Trophoblast cell (in vitro differentiated cells and primary cell): ENCODE measurements around the gene KIAA1549.

ENCODE experiments used
- DNase-seq, 2 donors: peaks; one replicate each; pipeline ENCODE4 v3.0.0-alpha.2; 2016
- H2AFZ ChIP-seq: 2 replicates; pipeline ENCODE4 v1.6.1; 2013; ENCODE audit warnings: low read length, moderate library complexity, mild to moderate bottlenecking; ENCODE audit not compliant: insufficient read depth, poor library complexity
- H2AK5ac ChIP-seq: 2 replicates; pipeline ENCODE4 v1.6.1; 2013; ENCODE audit warnings: mild to moderate bottlenecking, low read length
- H2BK120ac ChIP-seq: 2 replicates; pipeline ENCODE4 v1.6.1; 2013; ENCODE audit warnings: low read length, mild to moderate bottlenecking, moderate library complexity; ENCODE audit not compliant: insufficient read depth, poor library complexity
- H2BK12ac ChIP-seq: 2 replicates; pipeline ENCODE4 v1.6.1; 2013; ENCODE audit warnings: mild to moderate bottlenecking, low read length, moderate library complexity
- H2BK5ac ChIP-seq: 2 replicates; pipeline ENCODE4 v1.6.1; 2013; ENCODE audit warnings: low read length, low read depth, moderate library complexity, mild to moderate bottlenecking; ENCODE audit not compliant: poor library complexity
- H3K14ac ChIP-seq: 2 replicates; pipeline ENCODE4 v1.6.1; 2013; ENCODE audit warnings: mild to moderate bottlenecking, low read length
- H3K18ac ChIP-seq: 2 replicates; pipeline ENCODE4 v1.6.1; 2013; ENCODE audit warnings: mild to moderate bottlenecking, low read length
- H3K23ac ChIP-seq: 2 replicates; pipeline ENCODE4 v1.6.1; 2013; ENCODE audit warnings: low read length
- H3K27ac ChIP-seq: 2 replicates; pipeline ENCODE4 v1.5.1; 2013; ENCODE audit warnings: low read depth, mild to moderate bottlenecking, inconsistent platforms, low read length, moderate library complexity
- H3K27me3 ChIP-seq: 2 replicates; pipeline ENCODE4 v1.6.1; 2013; ENCODE audit warnings: inconsistent platforms, mild to moderate bottlenecking, low read length, moderate library complexity; ENCODE audit not compliant: insufficient read depth
- H3K36me3 ChIP-seq, 2 experiments: 1 replicate in 1 of 2; 2 replicates in 1 of 2; pipeline ENCODE4 v1.6.1; 2013; ENCODE audit warnings: low read length in 2 of 2, mild to moderate bottlenecking in 2 of 2, moderate library complexity in 1 of 2; ENCODE audit not compliant: insufficient read depth in 2 of 2, control insufficient read depth in 1 of 2
- H3K4ac ChIP-seq: 2 replicates; pipeline ENCODE4 v1.6.1; 2013; ENCODE audit warnings: low read depth, mild to moderate bottlenecking, low read length, moderate library complexity
- H3K4me1 ChIP-seq, 2 experiments: 1 replicate in 1 of 2; 2 replicates in 1 of 2; pipeline ENCODE4 v1.6.1; 2013; ENCODE audit warnings: low read length in 2 of 2, mild to moderate bottlenecking in 2 of 2, moderate library complexity in 1 of 2; ENCODE audit not compliant: insufficient read depth in 2 of 2, control insufficient read depth in 1 of 2
- H3K4me2 ChIP-seq: 2 replicates; pipeline ENCODE4 v1.6.1; 2013; ENCODE audit warnings: inconsistent platforms, mild to moderate bottlenecking, low read length, moderate library complexity
- H3K4me3 ChIP-seq: 2 replicates; pipeline ENCODE4 v1.5.1; 2013; ENCODE audit warnings: mild to moderate bottlenecking, low read depth, low read length, inconsistent platforms
- H3K79me1 ChIP-seq: one replicate; pipeline ENCODE4 v1.6.1; 2013; ENCODE audit warnings: low read length
- H3K79me2 ChIP-seq: 2 replicates; pipeline ENCODE4 v1.6.1; 2013; ENCODE audit warnings: low read length, mild to moderate bottlenecking; ENCODE audit not compliant: control insufficient read depth, insufficient read depth, poor library complexity
- H3K9ac ChIP-seq: 2 replicates; pipeline ENCODE4 v1.6.1; 2013; ENCODE audit warnings: mild to moderate bottlenecking, low read length
- H3K9me3 ChIP-seq: 2 replicates; pipeline ENCODE4 v1.6.1; 2013; ENCODE audit warnings: low read depth, mild to moderate bottlenecking, control low read depth, inconsistent platforms, low read length; ENCODE audit not compliant: insufficient read depth
- H4K12ac ChIP-seq: 2 replicates; pipeline ENCODE4 v1.6.1; 2013; ENCODE audit warnings: low read depth, mild to moderate bottlenecking, low read length, moderate library complexity
- H4K8ac ChIP-seq: 2 replicates; pipeline ENCODE4 v1.6.1; 2013; ENCODE audit warnings: low read depth, mild to moderate bottlenecking, low read length, moderate library complexity
- H4K91ac ChIP-seq: one replicate; pipeline ENCODE4 v1.6.1; 2013; ENCODE audit warnings: low read depth, mild to moderate bottlenecking, low read length, moderate library complexity
- WGBS: extraction: QIAGEN DNeasy Blood & Tissue Kit; methylation state at CpG from one replicate; pipeline ENCODE4 v1.1.7; 2013; ENCODE audit warnings: missing lambda C conversion rate; ENCODE audit not compliant: insufficient read length, insufficient coverage; ENCODE audit errors: extremely low coverage; 5-methylcytosine and 5-hydroxymethylcytosine counted together

Gene KIAA1549

GRCh38 chr7:138921277-138921676 lies 59.9 kb downstream of the KIAA1549 start:
- H2BK120ac ChIP-seq: no peak overlapping the region
- no peak overlapping the region for H4K91ac ChIP-seq
- H4K12ac ChIP-seq: no peak overlapping the region
- H3K27me3 ChIP-seq: no peaks in the 10 kb centered on the region
- H2BK12ac ChIP-seq: no peak overlapping the region
- H3K23ac ChIP-seq: no peak overlapping the region
- DNase-seq: no peak
- no peak overlapping the region for H3K14ac ChIP-seq
- H3K4me2 ChIP-seq: no peak overlapping the region
- no peak overlapping the region for H2AK5ac ChIP-seq
- H3K79me2 ChIP-seq: peaks cover 2% of the 10 kb centered on the region
- H3K9ac ChIP-seq: no peak overlapping the region
- no peak overlapping the region for H3K18ac ChIP-seq
- H2BK5ac ChIP-seq: no peak overlapping the region
- H3K4me3 ChIP-seq: no peak overlapping the region
- peaks cover 0 to 2% of the 10 kb centered on the region in 2 experiments for H3K4me1 ChIP-seq
- H3K79me1 ChIP-seq: no peaks in the 10 kb centered on the region
- H4K8ac ChIP-seq: no peak overlapping the region
- no peak overlapping the region for H3K4ac ChIP-seq
- H3K36me3 ChIP-seq: peaks cover 26 to 28% of the 10 kb centered on the region in 2 experiments
- H3K27ac ChIP-seq: no peak overlapping the region
- WGBS: no CpG with 5 or more reads among the region's 11 CpGs
- H2AFZ ChIP-seq: no peak overlapping the region
- H3K9me3 ChIP-seq: peaks cover 2% of the 10 kb centered on the region

GRCh38 chr7:138919911-138920310 lies 61.3 kb downstream of the KIAA1549 start:
- Histone ChIP-seq H3K27ac (no peak overlapping the region), H3K79me2 (no peaks in the 10 kb centered on the region), H3K79me1 (no peaks in the 10 kb centered on the region), H3K4me2 (no peak overlapping the region), H3K9ac (no peak overlapping the region), H3K9me3 (peaks cover 1% of the 10 kb centered on the region), H3K14ac (no peak overlapping the region), H4K12ac (no peak overlapping the region), H4K8ac (no peak overlapping the region), H3K4me3 (no peak overlapping the region), H4K91ac (no peak overlapping the region), H3K4me1 (no peaks in the 10 kb centered on the region), H2BK120ac (no peak overlapping the region), H3K18ac (peak overlapping the region; percentile 0), H3K4ac (no peak overlapping the region), H2AFZ (no peak overlapping the region), H3K27me3 (no peaks in the 10 kb centered on the region), H2BK12ac (no peak overlapping the region), H3K36me3 (peaks cover 31 to 36% of the 10 kb centered on the region in 2 experiments), H3K23ac (no peak overlapping the region), H2AK5ac (no peak overlapping the region), H2BK5ac (no peak overlapping the region)
- no peak for DNase-seq
- WGBS: no CpG with 5 or more reads among the region's 5 CpGs

- no peaks in the 10 kb centered on the region for H3K4me1 ChIP-seq
- peaks cover 31 to 38% of the 10 kb centered on the region in 2 experiments for H3K36me3 ChIP-seq
- H2BK12ac ChIP-seq: no peak overlapping the region
- no peak overlapping the region for H2AK5ac ChIP-seq
- H3K4me2 ChIP-seq: no peak overlapping the region
- no peak overlapping the region for H2BK5ac ChIP-seq
- no peak overlapping the region for H2BK120ac ChIP-seq
- H3K4ac ChIP-seq: no peak overlapping the region
- no peak overlapping the region for H4K8ac ChIP-seq
- H2AFZ ChIP-seq: no peak overlapping the region
- no peaks in the 10 kb centered on the region for H3K79me1 ChIP-seq
- no peaks in the 10 kb centered on the region for H3K9me3 ChIP-seq
- H3K79me2 ChIP-seq: no peaks in the 10 kb centered on the region
- H3K14ac ChIP-seq: no peak overlapping the region
- DNase-seq: peak in 1 of 2 donors; percentile 55
- H4K12ac ChIP-seq: no peak overlapping the region
- no peak overlapping the region for H3K18ac ChIP-seq
- no peak overlapping the region for H3K23ac ChIP-seq
- H4K91ac ChIP-seq: no peak overlapping the region
- no peaks in the 10 kb centered on the region for H3K27me3 ChIP-seq
- H3K27ac ChIP-seq: no peak overlapping the region
- no CpG with 5 or more reads among the region's 9 CpGs for WGBS
- no peak overlapping the region for H3K9ac ChIP-seq
- H3K4me3 ChIP-seq: no peak overlapping the region
These were observed 62.0 kb downstream of the KIAA1549 start for GRCh38 chr7:138919216-138919615.

- H3K9me3 ChIP-seq: no peaks in the 10 kb centered on the region
- H3K4me1 ChIP-seq: no peaks in the 10 kb centered on the region
- no peak overlapping the region for H3K23ac ChIP-seq
- H4K8ac ChIP-seq: no peak overlapping the region
- no peaks in the 10 kb centered on the region for H3K79me1 ChIP-seq
- H3K4ac ChIP-seq: no peak overlapping the region
- no peak overlapping the region for H4K12ac ChIP-seq
- no peaks in the 10 kb centered on the region for H3K79me2 ChIP-seq
- no peak overlapping the region for H3K9ac ChIP-seq
- no peak overlapping the region for H2BK5ac ChIP-seq
- no peak overlapping the region for H3K18ac ChIP-seq
- no peak overlapping the region for H3K4me3 ChIP-seq
- WGBS: no CpG with 5 or more reads among the region's 10 CpGs
- no peak overlapping the region for H3K27ac ChIP-seq
- no peak overlapping the region for H3K14ac ChIP-seq
- H3K27me3 ChIP-seq: no peaks in the 10 kb centered on the region
- H3K36me3 ChIP-seq: peaks cover 31 to 39% of the 10 kb centered on the region in 2 experiments
- no peak overlapping the region for H2AK5ac ChIP-seq
- H4K91ac ChIP-seq: no peak overlapping the region
- H3K4me2 ChIP-seq: no peak overlapping the region
- no peak for DNase-seq
- H2BK120ac ChIP-seq: no peak overlapping the region
- no peak overlapping the region for H2AFZ ChIP-seq
- no peak overlapping the region for H2BK12ac ChIP-seq
These were observed 62.4 kb downstream of the KIAA1549 start for GRCh38 chr7:138918756-138919155.
